Placental pericyte (primary cell): ENCODE measurements around the gene CAPN5. TPM values are rescaled to one million over a fixed set of nuclear protein-coding genes. Genes with fewer than 3 reads are reported as not detected.

ENCODE experiments used
- total RNA-seq: library from RNA; depleted of rRNA; stranded (reverse); fragments of >200 nt; gene quantifications from 2 replicates; pipeline ENCODE4 v1.2.3, GENCODE V29; 2012

CAPN5 gene
- 17.3 and 18.2 TPM in 2 replicates for total RNA-seq

DNA sequence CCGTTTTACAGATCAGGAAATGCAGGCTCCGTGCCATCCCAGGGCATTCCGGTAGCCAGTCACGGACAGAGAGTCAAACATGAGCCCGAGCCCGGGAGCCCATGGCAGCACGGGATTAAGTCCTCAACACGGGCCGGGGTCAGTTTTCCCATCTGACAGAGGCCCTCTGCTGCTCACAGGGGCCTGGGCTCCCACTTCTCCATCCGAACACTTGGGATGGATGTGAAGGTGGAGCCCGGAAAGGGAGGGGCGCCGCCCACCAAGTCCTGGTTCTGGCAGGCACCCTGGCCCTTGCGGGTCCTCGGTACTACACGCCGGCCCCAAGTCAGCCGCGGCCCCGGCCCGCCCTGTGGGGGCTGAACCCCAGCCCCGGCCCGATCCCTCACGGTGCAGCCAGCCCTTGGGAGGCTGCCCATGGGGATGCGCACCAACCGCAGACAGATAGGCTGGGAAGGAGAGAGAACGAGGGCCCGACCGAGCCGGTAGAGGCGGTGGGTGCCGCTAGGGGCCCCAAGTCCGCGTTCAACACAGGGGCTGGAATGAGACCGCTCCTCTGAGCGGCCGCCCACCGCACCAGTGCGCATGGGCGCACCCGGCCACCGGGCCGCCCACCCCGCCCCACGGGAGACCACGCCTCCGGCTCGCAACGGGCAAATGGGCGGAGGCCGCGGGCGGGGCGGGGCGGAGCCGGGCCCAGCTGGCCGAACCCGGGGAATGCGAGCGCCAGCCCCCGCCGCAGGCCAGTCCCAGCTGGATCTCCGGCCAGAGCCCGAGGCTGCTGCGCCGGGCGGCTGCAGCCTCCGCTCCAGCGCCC lies at the start of gene CAPN5:
CAPN5 (plus strand) TSS at position 743 of the 814 bp plus-strand sequence. CDS start 17,916 bp downstream, outside the sequence.

DNA sequence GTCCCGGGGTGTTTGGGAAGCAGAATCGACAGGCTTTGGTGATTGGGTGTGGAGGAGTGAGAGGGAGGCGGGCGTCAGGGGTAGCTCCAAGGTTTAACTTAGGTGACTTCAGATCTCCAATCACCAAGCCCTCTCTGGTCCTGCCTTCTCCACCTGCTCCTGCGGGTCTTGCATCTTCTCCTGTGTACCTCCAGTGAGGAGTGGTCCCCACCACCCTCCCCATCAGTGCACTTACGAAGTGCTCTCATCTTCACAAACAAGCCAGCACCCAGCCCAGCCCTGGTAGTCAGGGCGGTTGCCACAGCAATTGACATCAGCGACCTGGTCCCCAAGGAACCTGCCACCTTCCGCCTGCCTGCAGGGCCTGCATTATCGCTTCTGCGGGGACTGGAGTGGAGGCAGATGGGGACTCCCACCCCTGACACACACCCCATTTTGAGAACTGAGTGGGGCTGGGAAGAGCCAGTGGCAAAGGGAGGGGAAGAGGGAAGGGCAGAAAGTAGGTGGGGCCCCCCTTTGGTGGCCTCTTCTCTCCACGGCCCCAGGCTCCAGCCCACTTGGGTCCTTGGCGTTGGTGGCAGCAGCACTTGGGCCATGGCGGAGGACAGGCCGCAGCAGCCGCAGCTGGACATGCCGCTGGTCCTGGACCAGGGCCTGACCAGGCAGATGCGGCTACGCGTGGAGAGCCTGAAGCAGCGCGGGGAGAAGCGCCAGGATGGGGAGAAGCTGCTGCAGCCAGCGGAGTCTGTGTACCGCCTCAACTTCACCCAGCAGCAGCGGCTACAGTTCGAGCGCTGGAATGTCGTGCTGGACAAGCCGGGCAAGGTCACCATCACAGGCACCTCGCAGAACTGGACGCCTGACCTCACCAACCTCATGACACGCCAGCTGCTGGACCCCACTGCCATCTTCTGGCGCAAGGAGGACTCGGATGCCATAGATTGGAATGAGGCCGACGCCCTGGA lies 35.8 kb downstream of the CAPN5 start, which contains the start of gene OMP:
OMP (plus strand) TSS at position 595 of the 965 bp plus-strand sequence; CDS start at position 595, 0 bp downstream.

DNA sequence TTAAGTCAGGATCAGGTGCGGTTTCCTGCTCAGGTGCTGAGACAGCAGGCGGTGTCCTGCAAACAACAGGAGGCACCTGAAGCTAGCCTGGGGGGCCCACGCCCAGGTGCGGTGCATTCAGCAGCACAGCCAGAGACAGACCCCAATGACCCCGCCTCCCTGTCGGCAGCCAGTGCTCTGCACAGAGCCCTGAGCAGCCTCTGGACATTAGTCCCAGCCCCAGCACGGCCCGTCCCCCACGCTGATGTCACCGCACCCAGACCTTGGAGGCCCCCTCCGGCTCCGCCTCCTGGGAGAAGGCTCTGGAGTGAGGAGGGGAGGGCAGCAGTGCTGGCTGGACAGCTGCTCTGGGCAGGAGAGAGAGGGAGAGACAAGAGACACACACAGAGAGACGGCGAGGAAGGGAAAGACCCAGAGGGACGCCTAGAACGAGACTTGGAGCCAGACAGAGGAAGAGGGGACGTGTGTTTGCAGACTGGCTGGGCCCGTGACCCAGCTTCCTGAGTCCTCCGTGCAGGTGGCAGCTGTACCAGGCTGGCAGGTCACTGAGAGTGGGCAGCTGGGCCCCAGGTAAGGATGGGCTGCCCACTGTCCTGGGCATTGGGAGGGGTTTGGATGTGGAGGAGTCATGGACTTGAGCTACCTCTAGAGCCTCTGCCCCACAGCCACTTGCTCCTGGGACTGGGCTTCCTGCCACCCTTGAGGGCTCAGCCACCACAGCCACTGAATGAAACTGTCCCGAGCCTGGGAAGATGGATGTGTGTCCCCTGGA lies 61.3 kb downstream of the CAPN5 start, which contains the start of gene MYO7A:
MYO7A (plus strand) TSS at position 327 of the 772 bp plus-strand sequence. CDS start 2,389 bp downstream, outside the sequence.

Other genes with a start within 250 kb of the CAPN5 start
- 12.7 and 21.8 TPM in 2 replicates for gene ACER3, start 206.1 kb upstream of the CAPN5 start, total RNA-seq
- not detected in 2 replicates for gene B3GNT6, start 32.6 kb upstream of the CAPN5 start, total RNA-seq
- 0.72 TPM in 1 of 2 replicates, not detected in the other for gene OMP, start 35.9 kb downstream of the CAPN5 start, total RNA-seq
- 0.14 and 0.22 TPM in 2 replicates for gene MYO7A, start 61.3 kb downstream of the CAPN5 start, total RNA-seq
- 0.44 TPM in 1 of 2 replicates, not detected in the other for gene GDPD4, start 234.7 kb downstream of the CAPN5 start, total RNA-seq